ENCODE measurements around the gene MAP4K4. TPM values are rescaled to one million over a fixed set of nuclear protein-coding genes. Genes with fewer than 3 reads are reported as not detected.

Gene MAP4K4
- total RNA-seq, 2 experiments from 2014 or later = 71.6 to 77.5 TPM

DNA sequence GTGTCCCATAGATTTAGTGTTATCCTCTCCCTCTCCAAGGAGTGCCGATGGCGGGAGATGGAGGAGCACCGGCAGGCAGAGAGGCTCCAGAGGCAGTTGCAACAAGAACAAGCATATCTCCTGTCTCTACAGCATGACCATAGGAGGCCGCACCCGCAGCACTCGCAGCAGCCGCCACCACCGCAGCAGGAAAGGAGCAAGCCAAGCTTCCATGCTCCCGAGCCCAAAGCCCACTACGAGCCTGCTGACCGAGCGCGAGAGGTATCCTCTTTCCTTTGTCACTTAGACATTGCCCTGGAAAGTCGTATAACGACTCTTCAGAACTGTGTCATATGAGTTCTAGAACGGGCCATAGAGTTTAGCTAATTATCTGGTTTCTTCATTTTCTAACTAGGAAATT, 162.1 kb downstream of the MAP4K4 start:
- H3K4me3 Mint-ChIP-seq = no peak overlapping the region
- peaks cover 18% of the 10 kb centered on the region for H3K4me1 Mint-ChIP-seq
- H3K9me3 Mint-ChIP-seq = no peaks in the 10 kb centered on the region
- ChIA-PET CTCF (interaction anchor here (1.5 kb wide), 1 partner anchor 28 kb away, joined by 3 read pairs; no protein-coding TSS in a partner anchor), POLR2A (no interaction called here)
- DNase-seq = no peak
- no peaks in the 10 kb centered on the region for H3K27me3 Mint-ChIP-seq
- peaks cover 46% of the 10 kb centered on the region for H3K36me3 Mint-ChIP-seq (ENCODE audit: low read depth)
- H3K27ac Mint-ChIP-seq = no peak overlapping the region

DNA sequence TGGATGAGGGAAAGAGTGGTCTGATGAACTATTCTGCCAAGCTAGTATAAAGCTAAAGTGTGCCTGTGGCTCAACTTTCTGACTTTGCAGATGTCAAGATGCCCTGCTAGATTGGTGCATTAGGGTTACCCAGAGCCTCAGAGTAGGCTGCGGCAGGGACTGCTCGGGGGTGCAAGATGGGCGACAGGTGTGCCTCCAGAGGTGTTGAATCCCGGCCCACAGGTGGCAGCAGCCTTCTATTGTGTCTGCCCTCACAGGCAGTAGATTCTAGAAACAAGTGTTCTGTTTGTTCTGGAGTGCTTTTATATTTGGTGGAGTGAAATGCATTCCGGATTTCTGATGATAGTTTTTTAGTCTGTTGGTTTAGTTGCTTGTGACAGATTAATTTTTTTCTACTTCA, 162.7 kb downstream of the MAP4K4 start:
- POLR2A ChIA-PET = no interaction called here
- Mint-ChIP-seq H3K27ac (no peak overlapping the region), H3K9me3 (no peaks in the 10 kb centered on the region), H3K4me3 (no peak overlapping the region), H3K4me1 (peaks cover 18% of the 10 kb centered on the region), H3K27me3 (no peaks in the 10 kb centered on the region), H3K36me3 (ENCODE audit: low read depth) (peaks cover 51% of the 10 kb centered on the region)
- no peak for DNase-seq
- CTCF ChIA-PET = interaction anchor here (1.0 kb wide), 1 partner anchor 24 kb away, joined by 3 read pairs; no protein-coding TSS in a partner anchor

DNA sequence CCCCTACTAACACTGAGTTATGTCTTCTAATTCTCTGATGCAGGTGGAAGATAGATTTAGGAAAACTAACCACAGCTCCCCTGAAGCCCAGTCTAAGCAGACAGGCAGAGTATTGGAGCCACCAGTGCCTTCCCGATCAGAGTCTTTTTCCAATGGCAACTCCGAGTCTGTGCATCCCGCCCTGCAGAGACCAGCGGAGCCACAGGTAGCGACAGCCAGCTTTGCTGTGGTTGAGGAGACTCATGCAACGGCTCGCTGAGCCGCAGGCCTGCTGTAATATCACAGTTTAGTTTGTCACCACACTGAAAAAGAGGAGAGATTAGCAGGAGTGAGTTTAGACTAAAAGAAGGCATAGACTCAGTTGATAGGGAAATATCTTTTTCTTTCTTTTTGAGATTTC, 163.3 kb downstream of the MAP4K4 start:
- Mint-ChIP-seq H3K27ac (no peak overlapping the region), H3K27me3 (no peaks in the 10 kb centered on the region), H3K36me3 (ENCODE audit: low read depth) (peaks cover 53% of the 10 kb centered on the region), H3K9me3 (no peaks in the 10 kb centered on the region), H3K4me1 (peaks cover 18% of the 10 kb centered on the region), H3K4me3 (no peak overlapping the region)
- POLR2A ChIA-PET = no interaction called here
- CTCF ChIA-PET = interaction anchor here (1.0 kb wide), 1 partner anchor 23 kb away, joined by 3 read pairs; no protein-coding TSS in a partner anchor
- DNase-seq = no peak

DNA sequence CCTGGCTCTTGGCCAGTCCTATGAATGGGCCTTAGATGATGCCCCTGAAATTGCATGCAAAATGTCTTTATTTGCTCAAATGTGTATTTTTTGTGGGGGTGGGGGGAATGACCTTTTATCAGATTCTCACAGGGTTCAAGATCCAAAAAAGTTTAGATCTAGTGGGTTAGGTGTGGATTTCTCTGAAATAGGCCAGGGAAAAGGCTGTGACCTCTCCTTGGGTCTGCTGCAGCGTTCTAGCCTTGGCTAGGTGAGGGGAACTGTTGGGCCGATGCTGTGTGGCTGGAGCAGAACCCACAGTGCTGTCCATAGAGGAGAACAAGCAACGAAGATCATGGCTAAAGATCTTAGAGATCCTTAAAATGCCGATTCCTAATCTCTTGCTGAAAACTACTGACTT, 163.9 kb downstream of the MAP4K4 start:
- H3K27ac Mint-ChIP-seq = no peak overlapping the region
- POLR2A ChIA-PET = no interaction called here
- H3K4me1 Mint-ChIP-seq = peaks cover 18% of the 10 kb centered on the region
- no peak overlapping the region for H3K4me3 Mint-ChIP-seq
- CTCF ChIA-PET = no interaction called here
- H3K27me3 Mint-ChIP-seq = no peaks in the 10 kb centered on the region
- no peak for DNase-seq
- H3K36me3 Mint-ChIP-seq (ENCODE audit: low read depth) = peaks cover 53% of the 10 kb centered on the region
- no peaks in the 10 kb centered on the region for H3K9me3 Mint-ChIP-seq

- DNase-seq = no peak
- Mint-ChIP-seq H3K9me3 (no peaks in the 10 kb centered on the region), H3K36me3 (ENCODE audit: low read depth) (peaks cover 68% of the 10 kb centered on the region), H3K27me3 (no peaks in the 10 kb centered on the region), H3K4me3 (no peak overlapping the region), H3K4me1 (peaks cover 7% of the 10 kb centered on the region), H3K27ac (no peak overlapping the region)
- ChIA-PET CTCF (interaction anchor here (0.6 kb wide), 1 partner anchor 376 kb away, joined by 3 read pairs; no protein-coding TSS in a partner anchor), POLR2A (no interaction called here)
Measured at GRCh38 chr2:101863534-101863933, 166.0 kb downstream of the MAP4K4 start.

GRCh38 chr2:101864426-101864825, 166.9 kb downstream of the MAP4K4 start:
- H3K9me3 Mint-ChIP-seq = no peaks in the 10 kb centered on the region
- H3K27me3 Mint-ChIP-seq = no peaks in the 10 kb centered on the region
- H3K36me3 Mint-ChIP-seq (ENCODE audit: low read depth) = peaks cover 70% of the 10 kb centered on the region
- H3K4me1 Mint-ChIP-seq = peaks cover 7% of the 10 kb centered on the region
- ChIA-PET POLR2A (interaction anchor here (1.3 kb wide), 1 partner anchor 29 kb away, joined by 4 read pairs; no protein-coding TSS in a partner anchor), CTCF (no interaction called here)
- H3K27ac Mint-ChIP-seq = no peak overlapping the region
- DNase-seq = no peak
- no peak overlapping the region for H3K4me3 Mint-ChIP-seq

DNA sequence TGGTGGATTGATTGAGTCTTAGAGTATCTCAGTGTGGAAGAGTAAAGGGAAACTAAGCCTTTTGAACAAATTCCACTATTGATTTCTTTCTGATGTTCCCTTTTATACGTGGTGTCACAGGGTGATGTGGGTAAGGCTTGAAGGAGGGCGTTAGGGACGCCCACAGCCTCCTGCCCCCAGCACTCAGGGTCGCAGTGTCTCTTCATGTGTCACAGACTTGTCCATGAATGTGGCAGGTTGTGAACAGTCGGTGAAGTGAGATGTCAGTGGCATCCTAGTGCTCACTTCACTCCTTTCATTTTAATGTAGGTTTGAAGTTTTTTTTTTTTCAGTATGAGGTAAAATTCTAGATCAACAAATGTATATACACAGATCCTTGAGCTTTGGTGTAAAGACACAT, 171.0 kb downstream of the MAP4K4 start:
- DNase-seq = no peak
- no peak overlapping the region for H3K27ac Mint-ChIP-seq
- CTCF ChIA-PET = interaction anchor here (1.2 to 1.3 kb wide), 2 partner anchors 372 to 450 kb away, joined by 3 to 4 read pairs; no protein-coding TSS in a partner anchor
- POLR2A ChIA-PET = no interaction called here
- H3K36me3 Mint-ChIP-seq (ENCODE audit: low read depth) = peaks cover 76% of the 10 kb centered on the region
- peaks cover 2% of the 10 kb centered on the region for H3K4me1 Mint-ChIP-seq
- no peak overlapping the region for H3K4me3 Mint-ChIP-seq
- H3K27me3 Mint-ChIP-seq = no peaks in the 10 kb centered on the region
- H3K9me3 Mint-ChIP-seq = no peaks in the 10 kb centered on the region

- ChIA-PET CTCF (interaction anchor here (0.6 to 1.3 kb wide), 2 partner anchors 371 to 473 kb away, joined by 3 read pairs; no protein-coding TSS in a partner anchor), POLR2A (interaction anchor here (0.6 kb wide), 1 partner anchor 580 kb away, joined by 3 read pairs; no protein-coding TSS in a partner anchor)
- no peak for DNase-seq
- Mint-ChIP-seq H3K4me3 (no peak overlapping the region), H3K9me3 (no peaks in the 10 kb centered on the region), H3K27me3 (no peaks in the 10 kb centered on the region), H3K36me3 (ENCODE audit: low read depth) (peaks cover 81% of the 10 kb centered on the region), H3K4me1 (peaks cover 8% of the 10 kb centered on the region), H3K27ac (no peak overlapping the region)
Measured at GRCh38 chr2:101869527-101869926, 172.0 kb downstream of the MAP4K4 start.

DNA sequence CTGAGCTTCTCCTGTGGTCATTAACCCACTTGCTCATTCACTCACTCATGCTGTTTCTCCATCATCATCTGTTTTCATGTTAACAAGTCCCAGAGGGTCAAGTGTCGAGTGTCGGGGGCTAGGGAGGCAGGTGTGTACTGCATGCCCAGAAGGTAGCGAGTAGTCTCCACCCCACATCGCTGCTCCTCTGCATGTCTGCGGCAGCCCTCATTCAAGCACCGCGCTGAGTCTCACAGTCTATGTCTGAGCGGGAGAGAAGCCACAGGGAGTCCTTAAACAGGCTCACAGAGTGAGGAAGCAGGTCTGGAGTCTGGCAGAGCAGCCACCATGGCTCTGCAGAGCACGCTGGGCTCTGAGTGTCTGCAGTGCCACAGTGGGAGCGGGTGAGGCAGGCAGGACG, 172.9 kb downstream of the MAP4K4 start:
- no peak for DNase-seq
- Mint-ChIP-seq H3K4me3 (no peak overlapping the region), H3K9me3 (no peaks in the 10 kb centered on the region), H3K36me3 (ENCODE audit: low read depth) (peaks cover 80% of the 10 kb centered on the region), H3K4me1 (peaks cover 8% of the 10 kb centered on the region), H3K27ac (no peak overlapping the region), H3K27me3 (no peaks in the 10 kb centered on the region)
- CTCF ChIA-PET = no interaction called here
- POLR2A ChIA-PET = no interaction called here

GRCh38 chr2:101871480-101871879, 174.0 kb downstream of the MAP4K4 start:
- Mint-ChIP-seq H3K4me1 (peaks cover 8% of the 10 kb centered on the region), H3K27me3 (no peaks in the 10 kb centered on the region), H3K27ac (no peak overlapping the region), H3K36me3 (ENCODE audit: low read depth) (peaks cover 82% of the 10 kb centered on the region), H3K4me3 (no peak overlapping the region), H3K9me3 (no peaks in the 10 kb centered on the region)
- no peak for DNase-seq
- CTCF ChIA-PET = interaction anchor here (0.6 kb wide), 1 partner anchor 404 kb away, joined by 3 read pairs; no protein-coding TSS in a partner anchor
- POLR2A ChIA-PET = no interaction called here

DNA sequence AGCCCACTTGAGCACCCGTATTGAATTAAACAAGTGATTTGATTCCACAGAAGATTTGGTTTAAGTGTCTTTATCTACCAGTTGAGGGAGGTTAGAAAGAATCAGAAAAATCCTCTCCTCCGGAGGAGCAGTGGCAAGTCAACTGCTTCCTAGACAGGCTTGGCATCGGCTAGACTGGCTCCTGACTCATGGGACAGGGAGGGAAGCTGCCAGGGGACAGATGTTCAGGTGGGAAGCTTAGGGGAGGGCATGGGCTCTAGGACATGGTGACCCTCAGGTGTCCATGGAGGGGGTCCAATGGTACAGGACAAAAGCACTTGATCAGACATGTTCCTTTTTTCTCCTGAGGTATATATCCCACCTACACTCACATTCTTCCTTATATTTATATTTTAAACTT, 175.0 kb downstream of the MAP4K4 start:
- DNase-seq = no peak
- H3K9me3 Mint-ChIP-seq = no peaks in the 10 kb centered on the region
- ChIA-PET CTCF (interaction anchor here (1.9 to 2.4 kb wide), 2 partner anchors 11 to 454 kb away, joined by 5 to 12 read pairs; no protein-coding TSS in a partner anchor), POLR2A (no interaction called here)
- H3K4me1 Mint-ChIP-seq = peaks cover 8% of the 10 kb centered on the region
- H3K27ac Mint-ChIP-seq = no peak overlapping the region
- H3K27me3 Mint-ChIP-seq = no peaks in the 10 kb centered on the region
- H3K36me3 Mint-ChIP-seq (ENCODE audit: low read depth) = peaks cover 83% of the 10 kb centered on the region
- no peak overlapping the region for H3K4me3 Mint-ChIP-seq

- no peak overlapping the region for H3K4me3 Mint-ChIP-seq
- POLR2A ChIA-PET = no interaction called here
- peaks cover 80% of the 10 kb centered on the region for H3K36me3 Mint-ChIP-seq (ENCODE audit: low read depth)
- no peak overlapping the region for H3K27ac Mint-ChIP-seq
- DNase-seq = no peak
- H3K9me3 Mint-ChIP-seq = no peaks in the 10 kb centered on the region
- no peaks in the 10 kb centered on the region for H3K27me3 Mint-ChIP-seq
- CTCF ChIA-PET = interaction anchor here (0.9 to 2.4 kb wide), 3 partner anchors 10 to 455 kb away, joined by 3 to 12 read pairs (median 5); no protein-coding TSS in a partner anchor
- peaks cover 8% of the 10 kb centered on the region for H3K4me1 Mint-ChIP-seq
Measured at GRCh38 chr2:101873543-101873942, 176.0 kb downstream of the MAP4K4 start.

GRCh38 chr2:101874069-101874468, 176.6 kb downstream of the MAP4K4 start:
- no peaks in the 10 kb centered on the region for H3K9me3 Mint-ChIP-seq
- ChIA-PET POLR2A (no interaction called here), CTCF (interaction anchor here (2.4 kb wide), 1 partner anchor 10 kb away, joined by 12 read pairs; no protein-coding TSS in a partner anchor)
- H3K4me3 Mint-ChIP-seq = no peak overlapping the region
- H3K27ac Mint-ChIP-seq = no peak overlapping the region
- DNase-seq = no peak
- peaks cover 78% of the 10 kb centered on the region for H3K36me3 Mint-ChIP-seq (ENCODE audit: low read depth)
- H3K27me3 Mint-ChIP-seq = no peaks in the 10 kb centered on the region
- peaks cover 8% of the 10 kb centered on the region for H3K4me1 Mint-ChIP-seq

DNA sequence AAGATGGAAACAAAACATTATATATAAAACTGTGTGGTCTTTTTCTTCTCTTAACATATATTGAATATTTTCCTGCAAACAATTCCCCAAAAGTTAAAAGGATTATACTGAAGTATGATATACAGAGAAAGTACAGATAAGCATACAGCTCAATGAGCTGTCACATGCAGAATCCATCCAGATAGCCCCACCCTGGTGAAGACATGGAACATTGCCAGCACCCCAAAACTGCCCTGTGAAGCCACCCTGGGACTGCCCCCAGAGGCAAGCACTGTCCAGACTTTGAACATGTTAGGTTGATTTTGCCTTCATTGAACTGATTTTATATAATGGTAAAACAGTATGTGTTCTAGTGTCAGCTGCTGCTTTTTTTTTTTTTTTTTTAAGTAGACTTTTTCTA, 182.0 kb downstream of the MAP4K4 start:
- POLR2A ChIA-PET = no interaction called here
- peaks cover 56% of the 10 kb centered on the region for H3K36me3 Mint-ChIP-seq (ENCODE audit: low read depth)
- CTCF ChIA-PET = interaction anchor here (0.6 to 0.9 kb wide), 2 partner anchors 119 to 362 kb away, joined by 3 read pairs; no protein-coding TSS in a partner anchor
- no peak overlapping the region for H3K27ac Mint-ChIP-seq
- no peak for DNase-seq
- no peaks in the 10 kb centered on the region for H3K4me1 Mint-ChIP-seq
- H3K27me3 Mint-ChIP-seq = no peaks in the 10 kb centered on the region
- H3K9me3 Mint-ChIP-seq = no peaks in the 10 kb centered on the region
- no peak overlapping the region for H3K4me3 Mint-ChIP-seq

Data from activated CD4-positive, alpha-beta memory T cell treated with anti-CD3 and anti-CD28 coated beads, Interleukin-2, amount 10 ng/mL, durations not matched to agents 7 days and 5 days (primary cell).